GM19468 (cell line): ENCODE measurements around the gene DRD2.
"Not testable (repeated sequence)": the region's sequence is repeated elsewhere in the genome, so short reads cannot be mapped to it uniquely, and the experiment has no call there.

Experiments used
- ATAC-seq: cut with Tn5 transposase; IDR thresholded peaks from one replicate; pipeline ENCODE4 v1.9.1; 2021; ENCODE audit warnings: mild to moderate bottlenecking, moderate library complexity, moderate number of reproducible peaks; ENCODE audit not compliant: unreplicated experiment; ENCODE audit errors: extremely low read depth

Gene DRD2

DNA sequence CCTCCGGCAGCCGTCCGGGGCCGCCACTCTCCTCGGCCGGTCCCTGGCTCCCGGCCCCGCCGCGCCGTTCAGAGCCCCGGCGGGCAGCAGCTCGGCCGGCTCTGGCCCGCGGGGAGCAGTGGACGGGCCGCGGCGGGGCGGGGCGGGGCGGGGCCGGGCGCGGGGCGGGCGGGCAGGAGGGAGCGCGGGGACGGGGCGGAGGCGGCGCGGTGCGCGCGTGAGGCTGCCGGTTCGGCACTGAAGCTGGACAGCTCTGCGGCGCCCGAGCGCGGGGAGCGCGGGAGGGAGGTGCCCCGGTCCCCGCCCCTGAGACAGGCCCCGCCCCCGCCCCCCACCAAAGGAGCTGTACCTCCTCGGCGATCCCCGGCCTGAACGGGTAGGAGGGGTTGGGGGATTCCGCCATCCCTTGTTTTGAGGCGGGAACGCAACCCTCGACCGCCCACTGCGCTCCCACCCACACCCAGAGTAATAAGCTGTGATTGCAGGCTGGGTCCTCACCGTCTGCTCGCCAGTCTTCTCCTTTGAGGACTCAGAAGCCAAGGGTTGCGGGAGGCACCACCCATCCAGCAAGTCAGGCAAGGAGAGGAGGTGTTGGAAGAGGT lies at the start of gene DRD2:
Gene DRD2 (minus strand): TSS at position 239 of the 602 bp plus-strand sequence. CDS start 50,747 bp downstream, outside the sequence.
- ATAC-seq: no peak

DNA sequence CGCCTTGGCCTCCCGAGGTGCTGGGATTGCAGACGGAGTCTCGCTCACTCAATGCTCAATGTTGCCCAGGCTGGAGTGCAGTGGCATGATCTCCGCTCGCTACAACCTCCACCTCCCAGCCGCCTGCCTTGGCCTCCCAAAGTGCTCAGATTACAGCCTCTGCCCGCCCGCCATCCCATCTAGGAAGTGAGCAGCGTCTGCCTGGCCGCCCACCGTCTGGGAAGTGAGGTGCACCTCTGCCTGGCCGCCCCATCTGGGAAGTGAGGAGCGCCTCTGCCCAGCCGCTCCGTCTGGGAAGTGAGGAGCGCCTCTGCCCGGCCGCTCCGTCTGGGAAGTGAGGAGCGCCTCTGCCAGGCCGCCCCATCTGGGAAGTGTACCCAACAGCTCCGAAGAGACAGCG lies 48.7 kb upstream of the DRD2 start:
- ATAC-seq: not testable (repeated sequence)

DNA sequence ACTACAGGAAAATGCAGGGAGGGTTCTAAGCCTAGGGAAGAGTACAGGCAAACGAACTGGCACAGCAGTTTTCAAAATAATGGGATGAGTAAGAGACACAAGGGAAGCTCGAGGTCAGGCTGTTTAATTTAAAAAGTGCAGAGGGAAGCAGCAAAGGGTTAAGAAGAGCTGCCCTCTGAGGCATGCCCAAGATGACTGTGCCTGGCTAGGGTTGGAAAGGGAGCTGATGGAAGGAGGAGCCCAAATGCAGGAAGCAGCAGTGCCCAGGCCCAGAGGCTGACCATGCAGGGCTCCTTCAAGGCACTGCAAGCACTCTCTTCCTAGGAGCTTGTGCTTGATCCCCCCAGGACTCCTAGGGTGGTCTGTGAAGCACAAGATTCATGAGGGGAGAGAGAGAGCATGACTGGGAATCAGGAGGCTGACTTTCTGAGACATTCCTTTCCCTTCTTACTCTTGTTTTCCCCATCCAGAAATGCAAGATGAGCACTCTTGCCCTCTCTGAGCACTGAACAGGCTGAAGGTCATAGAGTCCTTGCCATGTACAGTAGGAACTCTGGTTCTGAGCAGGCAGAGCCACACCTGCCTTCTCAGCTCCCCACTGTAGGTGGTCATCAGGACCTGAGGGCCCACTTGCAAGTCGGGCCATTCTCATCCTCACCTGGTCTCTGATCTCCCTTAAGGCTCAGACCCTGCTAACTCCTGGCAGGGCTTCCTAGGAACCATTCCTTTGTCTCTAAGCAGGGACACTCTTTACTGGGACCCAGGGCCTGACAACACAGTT lies 46.7 kb upstream of the DRD2 start:
- no peak for ATAC-seq

DNA sequence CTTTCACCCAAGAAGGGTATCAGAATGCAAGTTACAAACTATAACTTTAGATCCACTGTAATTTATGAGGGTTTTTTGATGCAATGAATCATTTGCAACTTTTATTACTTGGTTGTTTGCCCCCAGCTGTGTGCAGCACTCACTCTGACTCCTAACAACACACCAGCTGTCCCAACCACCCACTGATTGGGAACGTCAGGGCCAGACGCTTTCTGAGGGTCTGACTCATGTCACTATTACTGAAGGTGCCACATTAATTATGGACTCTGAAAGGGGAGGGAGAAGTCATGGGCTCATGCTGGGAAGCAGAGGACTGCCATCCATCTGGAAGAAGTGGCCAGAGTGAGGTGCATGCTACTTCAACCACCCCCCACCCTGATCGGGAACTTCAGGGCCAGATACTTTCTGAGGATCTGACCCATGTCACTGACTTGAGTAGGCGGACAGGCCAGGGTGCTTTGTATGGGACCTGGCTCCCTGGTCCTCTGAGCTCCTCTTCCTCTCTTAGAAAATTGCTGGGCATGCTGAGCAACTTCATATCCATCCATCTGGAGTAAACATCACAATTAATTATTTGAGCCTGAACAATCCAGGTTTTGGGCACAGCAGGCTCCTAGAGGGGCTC lies 44.9 kb upstream of the DRD2 start:
- ATAC-seq: no peak

DNA sequence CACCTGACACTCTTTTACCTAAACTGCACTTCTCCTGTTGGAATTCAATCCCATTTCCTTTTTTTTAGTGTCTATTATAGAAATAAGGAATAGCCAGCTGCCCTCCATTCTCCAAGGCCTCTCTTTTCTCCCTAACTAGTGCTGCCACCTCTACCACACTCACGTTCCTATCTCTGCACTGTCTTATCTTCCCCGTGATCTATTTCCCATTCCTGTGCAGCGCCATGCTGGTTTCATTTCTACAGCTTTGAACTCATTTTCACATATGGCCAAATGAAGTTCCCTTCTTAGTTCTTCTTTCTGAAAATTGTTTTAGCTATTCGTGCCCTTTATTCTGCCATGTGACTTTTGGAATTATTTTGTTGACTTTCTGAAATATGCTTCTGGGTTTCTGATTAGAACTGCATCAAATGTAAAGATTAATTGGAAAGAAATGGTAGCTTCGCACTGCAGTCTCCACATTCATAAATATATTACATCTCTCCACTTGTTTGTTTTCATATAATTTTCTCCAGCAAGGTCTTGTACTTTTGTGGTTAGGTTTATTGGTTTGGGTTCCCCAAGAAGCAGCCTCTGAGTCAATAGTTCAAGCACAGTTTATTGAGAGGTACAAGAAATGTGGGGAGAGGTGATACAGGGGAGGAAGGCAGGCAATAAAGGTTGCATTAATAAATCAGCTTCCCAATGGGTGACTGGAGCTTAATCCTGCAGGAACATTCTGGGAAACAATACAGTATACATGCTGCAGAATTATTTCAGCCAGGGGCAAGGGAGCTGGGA lies 43.7 kb upstream of the DRD2 start:
- no peak for ATAC-seq

DNA sequence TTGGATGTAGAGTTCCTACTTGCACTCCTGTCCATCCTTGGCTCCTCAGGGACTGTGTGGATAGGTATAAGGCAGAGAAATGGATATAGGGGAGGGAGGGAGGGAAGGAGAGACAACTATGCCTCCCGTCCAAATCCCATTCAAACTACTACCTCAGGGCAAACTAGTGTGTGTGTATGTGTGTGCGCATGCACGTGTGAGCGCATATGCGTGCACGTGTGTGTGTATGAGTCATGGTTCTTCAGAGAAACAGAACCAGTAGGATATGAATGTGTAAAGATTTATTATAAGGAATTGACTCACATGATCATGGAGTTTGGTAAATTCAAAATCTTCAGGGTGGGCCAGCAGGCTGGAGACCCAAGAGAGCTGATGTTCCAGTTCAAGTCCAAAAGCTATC lies 42.2 kb upstream of the DRD2 start:
- no peak for ATAC-seq

DNA sequence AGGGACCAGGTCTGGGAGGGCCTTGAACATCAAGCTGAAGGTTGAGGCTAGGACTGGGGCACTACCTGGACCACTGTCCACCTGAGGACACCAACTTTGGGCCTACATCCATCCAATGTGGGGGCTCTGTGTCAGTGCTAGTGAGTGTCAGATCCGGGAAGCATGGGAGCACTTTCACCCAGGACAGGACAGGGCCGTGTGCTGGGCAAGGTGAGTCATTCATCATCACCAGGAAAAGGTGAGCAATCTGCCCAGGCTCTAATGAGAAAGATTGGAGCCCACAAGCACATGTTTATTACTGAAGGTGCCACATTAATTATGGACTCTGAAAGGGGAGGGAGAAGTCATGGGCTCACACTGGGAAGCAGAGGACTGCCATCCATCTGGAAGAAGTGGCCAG lies 39.7 kb upstream of the DRD2 start:
- ATAC-seq: no peak

DNA sequence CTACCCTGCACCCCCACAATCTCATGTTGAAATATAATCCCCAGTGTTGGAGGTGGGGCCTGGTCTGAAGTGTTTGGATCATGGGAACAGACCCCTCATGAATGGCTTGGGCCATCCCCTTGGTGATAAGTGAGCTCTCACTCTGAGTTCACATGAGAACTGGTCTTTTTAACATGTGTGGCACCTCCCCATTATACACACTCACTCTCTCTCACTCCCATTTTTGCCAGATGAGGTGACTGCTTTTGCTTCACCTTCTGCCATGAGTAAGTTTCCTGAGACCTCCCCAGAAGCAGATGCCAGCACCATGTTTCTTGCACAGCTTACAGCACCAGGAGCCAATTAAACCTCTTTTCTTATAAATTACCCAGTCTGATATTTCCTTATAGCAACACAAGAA lies 32.1 kb upstream of the DRD2 start:
- ATAC-seq: no peak

DNA sequence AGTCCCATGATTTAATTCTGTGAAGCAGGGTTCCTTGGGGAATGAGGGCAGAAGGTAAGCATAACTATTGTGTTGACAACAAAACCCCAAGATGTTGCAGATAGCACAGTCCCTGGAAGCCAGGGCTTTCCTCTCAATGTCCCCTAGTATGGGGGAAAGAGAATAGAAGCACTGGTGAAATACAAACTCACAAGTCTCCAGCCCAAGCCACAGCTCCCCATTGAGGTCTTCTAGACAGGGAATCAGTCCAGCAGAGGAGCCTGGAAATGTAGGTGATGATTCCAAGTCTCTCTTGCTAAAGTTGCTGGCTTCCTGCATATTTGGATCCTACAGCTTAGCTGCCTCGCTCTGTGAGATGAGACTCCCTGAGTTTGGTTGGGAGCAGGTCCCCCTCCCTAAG lies 31.7 kb upstream of the DRD2 start:
- ATAC-seq: no peak

DNA sequence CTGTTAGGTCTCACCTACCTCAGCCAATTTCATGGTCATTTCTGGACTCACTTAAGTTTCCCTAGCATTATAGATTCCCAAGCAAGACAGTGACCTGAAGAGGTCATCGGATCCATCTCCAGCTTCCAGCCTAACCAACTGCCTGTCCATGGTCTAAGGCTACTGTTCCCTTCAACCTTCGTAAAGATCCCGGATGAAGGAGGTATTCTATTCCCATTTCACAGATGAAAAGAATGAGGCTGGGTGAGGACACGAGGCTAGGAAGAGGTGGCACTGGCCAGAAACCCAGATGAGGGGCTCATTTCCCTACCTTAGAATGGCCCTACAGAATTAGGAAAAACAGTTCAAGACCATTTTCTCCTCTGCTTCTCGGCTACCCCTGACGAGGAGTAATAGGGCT lies 31.3 kb upstream of the DRD2 start:
- ATAC-seq: no peak

DNA sequence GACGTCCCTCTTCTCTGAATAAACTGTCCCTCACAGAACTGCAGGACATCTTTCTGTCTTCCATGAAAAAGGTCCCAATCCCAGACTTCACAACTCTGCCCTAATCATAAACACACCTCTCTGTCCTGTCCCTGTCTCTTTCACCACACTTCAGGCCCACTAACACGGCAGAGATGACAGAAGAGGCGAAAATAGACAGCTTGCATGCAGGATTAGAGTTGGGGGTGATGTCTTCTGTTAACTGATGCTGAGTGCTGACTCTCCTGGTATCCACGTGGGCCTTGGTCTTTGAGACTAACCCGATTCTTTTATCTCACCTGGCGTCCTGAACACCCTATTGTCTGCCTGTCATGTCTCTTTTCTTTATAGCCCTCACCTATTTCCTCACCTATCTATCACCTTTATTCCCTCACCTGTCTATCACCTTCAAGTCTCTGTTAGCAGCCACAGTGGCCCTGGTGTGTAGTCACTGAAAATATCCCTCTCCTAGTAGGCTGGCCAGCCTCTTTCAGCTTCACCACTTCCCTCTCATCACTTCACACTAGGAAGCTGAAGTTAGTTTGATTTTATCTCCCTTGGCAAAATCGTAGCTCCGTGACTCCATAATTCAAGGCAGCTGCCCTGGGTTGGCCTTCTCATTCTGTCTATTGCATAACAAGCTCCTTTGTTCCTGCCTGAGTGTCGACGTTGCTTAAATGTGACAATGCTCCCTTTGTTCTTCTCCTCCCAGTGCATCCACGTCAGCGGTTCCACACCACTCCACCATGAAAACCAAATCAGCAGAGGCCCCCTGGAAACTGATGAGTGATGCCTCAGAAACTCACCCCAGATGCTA lies 30.6 kb upstream of the DRD2 start:
- ATAC-seq: no peak

DNA sequence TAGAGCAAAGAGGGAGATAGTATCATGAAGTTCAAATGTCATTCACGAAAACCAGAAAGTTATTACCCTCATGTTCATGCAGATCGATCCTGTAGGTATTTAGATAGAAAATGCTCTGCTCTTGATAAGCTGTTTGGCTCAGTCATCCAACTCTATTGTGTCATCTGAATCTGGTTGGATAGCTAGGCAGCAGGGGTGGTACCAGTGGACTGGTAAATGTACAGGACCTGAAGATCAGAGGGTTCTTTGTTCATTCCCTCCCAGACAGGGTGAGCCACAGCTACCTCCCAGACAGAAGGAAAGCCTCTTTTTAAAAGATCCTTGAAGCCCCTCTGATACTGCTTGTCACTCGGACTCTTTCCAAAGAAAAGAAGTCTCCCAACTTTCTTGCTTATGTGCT lies 29.8 kb upstream of the DRD2 start:
- ATAC-seq: no peak

DNA sequence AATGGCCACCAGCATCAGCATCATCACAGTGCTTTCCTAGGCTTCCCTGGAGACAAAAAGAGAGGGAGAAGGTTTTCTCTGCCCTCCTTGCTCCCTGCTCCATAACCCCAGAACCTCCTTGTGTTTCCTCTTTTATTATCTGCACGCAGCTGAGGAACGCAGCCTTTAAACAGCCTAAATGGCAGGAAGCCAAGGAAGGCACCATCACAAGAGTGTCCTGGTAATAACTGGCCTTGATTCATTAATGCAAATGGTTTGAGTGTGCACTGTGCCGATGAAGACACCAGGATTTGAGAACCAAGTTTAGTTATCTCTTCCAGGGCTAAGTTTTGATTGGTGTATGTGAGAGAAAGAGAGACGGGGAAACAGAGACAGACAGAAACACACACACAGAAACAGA lies 29.4 kb upstream of the DRD2 start:
- ATAC-seq: no peak

DNA sequence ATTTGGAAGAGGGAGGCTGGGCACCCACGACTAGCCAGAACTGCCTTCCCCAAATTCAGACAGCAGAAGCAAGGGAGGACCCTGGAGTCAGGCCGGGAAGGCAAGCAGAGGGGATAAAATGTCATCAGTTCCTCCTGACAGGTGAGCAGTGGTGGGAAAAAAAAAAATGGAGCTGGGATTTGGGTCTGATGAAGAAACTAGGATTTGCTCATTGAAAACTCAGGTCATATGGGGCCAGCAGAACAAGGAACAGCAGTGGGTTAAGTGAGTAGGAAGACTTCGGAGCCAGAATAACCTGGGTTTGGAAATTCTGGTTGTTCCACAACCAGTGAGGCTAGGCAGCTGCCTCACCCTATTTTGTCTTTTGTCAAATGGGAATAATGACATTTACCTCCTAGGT lies 28.9 kb upstream of the DRD2 start:
- ATAC-seq: no peak

DNA sequence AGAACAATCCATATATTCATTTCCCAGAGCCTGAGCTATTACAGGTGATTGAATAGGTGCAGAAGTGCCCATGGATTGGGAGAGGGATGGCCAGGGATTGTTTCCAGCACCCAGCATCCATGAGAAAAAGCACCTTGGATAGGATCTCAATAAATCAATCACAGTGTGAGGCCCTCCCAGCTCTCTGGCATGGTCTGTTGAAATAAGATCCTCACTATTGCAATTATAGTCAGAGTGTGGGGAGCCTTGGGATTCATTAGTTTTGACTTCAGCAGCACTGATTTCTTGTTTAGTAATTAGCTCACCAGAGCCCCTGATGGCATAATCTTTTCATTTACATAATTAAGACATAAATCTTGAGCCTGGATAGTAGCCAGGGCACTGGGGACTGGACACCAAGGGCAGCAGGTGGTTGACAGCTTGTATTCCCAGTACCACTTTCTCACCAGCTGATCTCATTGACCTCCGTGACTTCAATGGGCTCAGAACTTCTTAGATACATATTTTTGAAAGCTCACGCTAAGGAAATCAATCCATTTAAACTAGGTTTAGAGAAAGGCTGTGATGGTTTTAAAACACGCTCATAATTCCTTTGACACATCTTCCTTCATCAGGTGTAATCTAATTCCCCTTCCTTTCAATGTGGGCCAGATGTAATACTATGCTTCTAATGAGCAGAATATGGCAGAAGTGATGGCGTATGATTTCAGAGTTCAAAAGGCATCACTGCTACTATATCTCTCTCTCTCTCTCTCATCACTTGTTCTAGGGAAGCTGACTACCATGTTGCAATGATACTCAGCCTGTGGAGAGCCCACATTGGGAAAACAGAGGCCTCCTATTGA lies 22.1 kb upstream of the DRD2 start:
- no peak for ATAC-seq

DNA sequence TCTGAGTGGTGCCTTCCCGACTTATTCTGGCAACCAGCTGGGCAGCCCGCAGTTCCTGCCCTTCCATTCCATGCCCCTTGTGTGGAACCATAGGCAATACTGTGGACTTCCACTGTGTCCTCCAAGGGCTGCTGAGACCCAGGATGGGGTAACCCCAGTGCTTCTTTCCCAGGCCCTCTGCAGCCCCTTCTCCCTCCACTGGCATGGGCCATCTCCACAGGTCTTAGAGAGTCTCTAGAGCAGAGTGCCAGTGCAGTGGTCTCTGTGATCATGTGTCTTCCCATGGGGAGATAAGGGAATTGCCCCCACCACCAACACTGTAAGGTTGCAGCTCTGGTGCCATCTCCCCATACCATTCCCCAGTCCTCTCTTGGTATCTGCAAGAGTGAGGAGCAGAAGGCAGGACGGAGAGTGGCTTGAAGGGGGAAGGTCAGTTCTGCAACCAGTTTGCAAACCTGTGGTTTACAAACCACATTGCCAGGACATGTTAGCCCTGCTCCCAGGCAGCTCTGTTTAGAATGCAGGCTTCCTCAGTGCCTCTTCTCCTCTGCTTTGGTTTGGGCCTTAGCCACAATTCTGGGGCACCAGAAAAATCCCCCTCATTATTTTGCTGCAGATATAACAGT lies 20.9 kb upstream of the DRD2 start:
- ATAC-seq: no peak

DNA sequence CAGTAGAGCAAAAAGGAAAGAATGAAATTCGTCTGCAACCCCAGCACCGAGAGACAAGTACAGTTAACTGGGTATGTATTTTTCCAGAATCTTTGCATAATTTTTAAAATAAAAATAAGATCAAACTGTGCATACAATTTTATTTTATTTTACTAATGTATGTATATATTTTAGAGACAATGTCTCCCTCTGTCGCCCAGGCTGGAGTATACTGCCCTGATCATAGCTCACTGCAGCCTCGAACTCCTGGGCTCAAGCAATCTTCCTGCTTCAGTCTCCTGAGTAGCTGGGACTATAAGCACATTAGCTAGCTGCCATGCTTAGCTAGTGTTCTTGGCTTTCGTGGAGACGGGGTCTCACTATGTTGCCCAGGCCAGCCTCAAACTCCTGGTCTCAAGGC lies 18.8 kb upstream of the DRD2 start:
- no peak for ATAC-seq

DNA sequence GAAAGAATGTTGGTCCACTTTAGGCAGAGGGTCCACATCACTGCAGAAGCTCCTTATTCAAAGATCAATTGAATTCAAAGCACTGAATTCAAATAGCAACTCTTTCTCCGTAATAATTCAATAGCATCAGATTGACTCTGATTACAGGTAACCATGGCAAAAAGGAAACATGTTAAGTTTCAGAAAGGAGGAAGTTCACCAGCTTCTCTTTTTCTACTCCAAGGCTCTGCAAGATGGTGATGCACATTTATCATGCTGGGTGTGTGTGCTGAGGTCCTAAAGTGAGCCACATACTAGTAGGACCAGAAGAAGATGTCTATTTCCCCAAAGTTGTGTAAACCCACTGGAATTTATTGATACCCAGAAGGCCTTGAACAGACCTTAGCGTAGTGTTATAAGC lies 18.0 kb upstream of the DRD2 start:
- ATAC-seq: no peak

DNA sequence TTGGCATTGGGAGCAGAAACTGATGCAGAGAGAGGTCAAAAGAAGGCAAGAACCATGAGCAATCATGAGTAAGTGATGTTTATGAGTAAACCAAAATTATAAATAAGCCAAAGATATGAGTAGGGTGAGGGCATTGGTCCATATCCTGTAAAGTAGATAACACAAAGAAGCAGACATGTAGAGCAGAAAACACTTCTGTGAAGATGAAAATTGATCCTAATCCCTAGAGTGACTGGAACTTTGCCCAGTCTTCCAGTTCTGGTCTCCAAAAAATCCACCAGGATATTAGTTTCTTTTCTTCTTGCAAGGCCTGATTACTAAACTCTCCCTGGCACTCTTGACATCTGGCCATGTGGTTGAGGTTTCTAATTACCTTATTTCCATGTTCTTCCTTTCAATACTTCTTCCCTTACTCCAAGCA lies 13.7 kb upstream of the DRD2 start:
- no peak for ATAC-seq
